Sigmoid colon (tissue), 7 donors: ENCODE measurements around the gene CLSTN2. TPM values are rescaled to one million over a fixed set of nuclear protein-coding genes. Genes with fewer than 3 reads are reported as not detected.

ENCODE experiments used
- DNase-seq: peaks from one replicate; pipeline ENCODE4 v3.0.0-alpha.2; 2019
- H3K27ac ChIP-seq, 4 donors: fragments of 200-600 bp; sonication (generic); one replicate each; pipeline ENCODE4 v1.5.1; 2016 to 2019; ENCODE audit warnings: mild to moderate bottlenecking in 1 of 4
- H3K27me3 ChIP-seq, 3 donors: fragments of 200-600 bp; sonication (generic); one replicate each; pipeline ENCODE4 v1.5.1; 2019; ENCODE audit warnings: mild to moderate bottlenecking in 1 of 3
- H3K36me3 ChIP-seq, 4 donors: fragments of 200-600 bp; sonication (generic); one replicate each; pipeline ENCODE4 v1.5.1; 2016 to 2019
- H3K4me1 ChIP-seq, 4 donors: fragments of 200-600 bp; sonication (generic); one replicate each; pipeline ENCODE4 v1.5.1; 2017 to 2019
- H3K4me3 ChIP-seq, 4 donors: fragments of 200-600 bp; sonication (generic); one replicate each; pipeline ENCODE4 v1.5.1; 2017 to 2019; ENCODE audit warnings: mild to moderate bottlenecking in 2 of 4, moderate library complexity in 1 of 4
- H3K9me3 ChIP-seq, 4 donors: fragments of 200-600 bp in 3 of 4; sonication (generic) in 3 of 4; one replicate each; pipeline versions ENCODE4 v1.5.1 to v1.6.1; 2013 to 2019
- EP300 ChIP-seq, 4 donors: sonication (generic); formaldehyde crosslinking; IDR thresholded peaks; one replicate each; pipeline ENCODE4 v1.6.1; 2017; ENCODE audit warnings: antibody characterized with exemption in 4 of 4
- POLR2A ChIP-seq, 2 donors: fragments of 450-650 bp; IDR thresholded peaks; one replicate each; pipeline ENCODE4 v1.6.1; 2016; ENCODE audit warnings: antibody characterized with exemption in 2 of 2, mild to moderate bottlenecking in 2 of 2, moderate library complexity in 2 of 2
- POLR2AphosphoS5 ChIP-seq, 4 donors: sonication (generic); formaldehyde crosslinking; IDR thresholded peaks; one replicate each; pipeline ENCODE4 v1.6.1; 2017; ENCODE audit warnings: antibody characterized with exemption in 4 of 4
- WGBS, 2 donors: extraction: QIAGEN DNeasy Blood & Tissue Kit; methylation state at CpG; one replicate each; pipeline ENCODE4 v1.1.7; 2013; 5-methylcytosine and 5-hydroxymethylcytosine counted together
- intact Hi-C: fragments of 100-400 bp; cut with DNase I; formaldehyde crosslinking; loops from one replicate; pipeline ENCODE4 v1.15.1; 2023
- polyA plus RNA-seq, 3 donors: library from polyadenylated mRNA; stranded (reverse); fragments of 200-250 nt; gene quantifications; one replicate each; pipeline ENCODE4 v1.2.3, GENCODE V29; 2013
- total RNA-seq, 4 donors: library from RNA; depleted of rRNA; stranded (reverse); fragments of >200 nt; gene quantifications; one replicate each; pipeline ENCODE4 v1.1.0, GENCODE V29; 2016
- TF ChIP-seq, protein P1 (sequence below), 4 experiments: fragments of 450-650 bp in 3 of 4; fragments of 200-600 bp in 1 of 4; IDR thresholded peaks; one replicate each; pipeline ENCODE4 v1.5.1; 2016 to 2019; ENCODE audit warnings: antibody characterized with exemption in 4 of 4, mild to moderate bottlenecking in 3 of 4, moderate library complexity in 2 of 4
- donor health status: healthy with polysubstance abuse.
- donor health status: Bipolar disorder and iron deficiency.
- donor health status: healthy.

Gene CLSTN2
- total and polyA plus RNA-seq, 7 donors = 0.23 to 8.3 (median 2.7) TPM

DNA sequence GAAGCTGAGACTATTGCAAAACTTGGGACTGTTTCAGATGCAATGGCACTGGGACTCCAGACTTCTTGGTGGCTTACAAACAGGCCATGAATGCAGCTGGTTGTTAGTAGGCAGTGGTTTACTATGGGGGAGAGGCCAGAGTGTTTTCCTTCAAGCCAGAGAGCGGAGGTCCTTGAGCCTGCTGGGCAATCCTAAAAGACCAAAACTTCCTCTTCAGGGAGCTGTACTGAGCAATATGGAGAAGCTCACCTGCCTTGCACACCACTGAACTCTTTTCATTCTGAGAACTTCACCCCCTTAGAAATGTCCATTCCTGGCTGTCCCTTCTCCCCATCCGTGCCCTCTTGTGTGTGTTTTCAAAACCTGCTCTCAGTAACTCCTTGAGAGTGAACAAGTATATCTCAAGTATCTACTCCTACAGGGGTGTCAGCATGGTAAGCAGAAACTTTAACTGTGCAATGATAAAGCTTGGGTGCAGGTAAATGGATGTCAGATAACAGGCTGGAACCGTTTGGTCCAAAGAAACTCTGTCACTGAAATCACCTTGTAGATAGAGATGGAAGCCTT is 213.9 kb downstream of the CLSTN2 start:
- H3K4me1 ChIP-seq = no peaks in the 10 kb centered on the region
- TF ChIP-seq POLR2A (IDR thresholded peaks at IDR 0.05) (no peak), EP300 (IDR thresholded peaks at IDR 0.05) (no peak), POLR2AphosphoS5 (IDR thresholded peaks at IDR 0.05) (no peak)
- TF ChIP-seq, protein P1, sequence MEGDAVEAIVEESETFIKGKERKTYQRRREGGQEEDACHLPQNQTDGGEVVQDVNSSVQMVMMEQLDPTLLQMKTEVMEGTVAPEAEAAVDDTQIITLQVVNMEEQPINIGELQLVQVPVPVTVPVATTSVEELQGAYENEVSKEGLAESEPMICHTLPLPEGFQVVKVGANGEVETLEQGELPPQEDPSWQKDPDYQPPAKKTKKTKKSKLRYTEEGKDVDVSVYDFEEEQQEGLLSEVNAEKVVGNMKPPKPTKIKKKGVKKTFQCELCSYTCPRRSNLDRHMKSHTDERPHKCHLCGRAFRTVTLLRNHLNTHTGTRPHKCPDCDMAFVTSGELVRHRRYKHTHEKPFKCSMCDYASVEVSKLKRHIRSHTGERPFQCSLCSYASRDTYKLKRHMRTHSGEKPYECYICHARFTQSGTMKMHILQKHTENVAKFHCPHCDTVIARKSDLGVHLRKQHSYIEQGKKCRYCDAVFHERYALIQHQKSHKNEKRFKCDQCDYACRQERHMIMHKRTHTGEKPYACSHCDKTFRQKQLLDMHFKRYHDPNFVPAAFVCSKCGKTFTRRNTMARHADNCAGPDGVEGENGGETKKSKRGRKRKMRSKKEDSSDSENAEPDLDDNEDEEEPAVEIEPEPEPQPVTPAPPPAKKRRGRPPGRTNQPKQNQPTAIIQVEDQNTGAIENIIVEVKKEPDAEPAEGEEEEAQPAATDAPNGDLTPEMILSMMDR (IDR thresholded peaks at IDR 0.05) = no peak
- H3K27ac ChIP-seq = no peak overlapping the region
- DNase-seq = no peak
- no peaks in the 10 kb centered on the region for H3K36me3 ChIP-seq
- no peaks in the 10 kb centered on the region for H3K9me3 ChIP-seq
- H3K4me3 ChIP-seq = no peak overlapping the region
- H3K27me3 ChIP-seq = no peaks in the 10 kb centered on the region
- intact Hi-C loops = no loop called here
- 83% methylated on average over 3 of the region's 3 CpGs for WGBS, 2 donors

- H3K27ac ChIP-seq = no peak overlapping the region
- H3K4me3 ChIP-seq = no peak overlapping the region
- no peaks in the 10 kb centered on the region for H3K36me3 ChIP-seq
- H3K27me3 ChIP-seq = no peaks in the 10 kb centered on the region
- no peaks in the 10 kb centered on the region for H3K4me1 ChIP-seq
- no peak for DNase-seq
- intact Hi-C loops = no loop called here
- TF ChIP-seq, protein P1 (IDR thresholded peaks at IDR 0.05) = no peak
- TF ChIP-seq POLR2A (IDR thresholded peaks at IDR 0.05) = no peak
- no peak for TF ChIP-seq POLR2AphosphoS5 (IDR thresholded peaks at IDR 0.05)
- TF ChIP-seq EP300 (IDR thresholded peaks at IDR 0.05) = no peak
- WGBS, 2 donors = 76 to 84% methylated on average over 5 of the region's 5 CpGs
- no peaks in the 10 kb centered on the region for H3K9me3 ChIP-seq
Observed at GRCh38 chr3:140151321-140151720, 216.3 kb downstream of the CLSTN2 start.

- 75 to 78% methylated on average over 7 of the region's 7 CpGs for WGBS, 2 donors
- H3K27ac ChIP-seq = no peak overlapping the region
- H3K27me3 ChIP-seq = no peaks in the 10 kb centered on the region
- H3K4me1 ChIP-seq = no peaks in the 10 kb centered on the region
- TF ChIP-seq EP300 (IDR thresholded peaks at IDR 0.05) = no peak
- TF ChIP-seq, protein P1 (IDR thresholded peaks at IDR 0.05) = no peak
- TF ChIP-seq POLR2AphosphoS5 (IDR thresholded peaks at IDR 0.05) = no peak
- TF ChIP-seq POLR2A (IDR thresholded peaks at IDR 0.05) = no peak
- intact Hi-C loops = no loop called here
- H3K4me3 ChIP-seq = no peak overlapping the region
- no peaks in the 10 kb centered on the region for H3K9me3 ChIP-seq
- no peaks in the 10 kb centered on the region for H3K36me3 ChIP-seq
- DNase-seq = no peak
Observed at GRCh38 chr3:140152851-140153639, 218.1 kb downstream of the CLSTN2 start.

DNA sequence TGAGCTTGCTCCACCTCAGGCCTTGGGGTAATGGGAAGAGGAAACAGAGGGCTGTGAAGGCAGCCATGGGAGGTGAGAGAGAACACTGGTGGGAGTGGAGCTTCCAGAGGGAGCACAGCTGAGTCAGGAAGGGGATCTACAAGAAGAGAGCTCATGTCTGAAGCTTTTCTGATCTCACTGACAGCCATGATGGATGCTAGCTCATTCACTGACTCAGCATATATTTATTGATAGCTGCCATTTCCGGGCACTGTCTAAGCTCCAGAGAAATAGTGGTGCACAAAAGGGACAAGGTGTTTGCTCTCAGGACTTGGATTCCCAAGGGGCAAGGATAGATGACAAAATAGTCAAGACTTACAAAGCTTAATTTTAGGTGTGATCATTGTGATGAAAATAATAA is 218.8 kb downstream of the CLSTN2 start:
- WGBS, 2 donors = 81 to 86% methylated on average over 1 of the region's 1 CpG
- intact Hi-C loops = no loop called here

More for the DNA sequence above, 218.8 kb downstream of the CLSTN2 start:
- Histone ChIP-seq H3K4me1 (no peaks in the 10 kb centered on the region), H3K4me3 (no peak overlapping the region), H3K27ac (no peak overlapping the region), H3K9me3 (no peaks in the 10 kb centered on the region), H3K27me3 (no peaks in the 10 kb centered on the region), H3K36me3 (no peaks in the 10 kb centered on the region)
- DNase-seq = no peak
- TF ChIP-seq, protein P1 (IDR thresholded peaks at IDR 0.05) = no peak
- TF ChIP-seq EP300 (IDR thresholded peaks at IDR 0.05) = no peak
- no peak for TF ChIP-seq POLR2A (IDR thresholded peaks at IDR 0.05)
